D721Med (cell line): ENCODE data around the gene BRF1.

Experiments used
- DNase-seq: peaks from one replicate; pipeline ENCODE4 v3.0.0; 2011; ENCODE audit warnings: low spot score; ENCODE audit not compliant: insufficient read length
- FAIRE-seq: peaks from 2 replicates; lab custom pipeline; 2011; peaks lifted over from hg19 to GRCh38; lab: Jason Lieb, UNC
- TF ChIP-seq, protein P1 (sequence below): IDR thresholded peaks from 2 replicates; pipeline ENCODE4 v1.5.1; 2012; ENCODE audit warnings: mild to moderate bottlenecking, control low read depth; ENCODE audit not compliant: insufficient read depth; ENCODE audit errors: missing control alignments

BRF1 gene

GRCh38 chr14:105161309-105161708, 139.5 kb downstream of the BRF1 start:
- TF ChIP-seq, protein P1, sequence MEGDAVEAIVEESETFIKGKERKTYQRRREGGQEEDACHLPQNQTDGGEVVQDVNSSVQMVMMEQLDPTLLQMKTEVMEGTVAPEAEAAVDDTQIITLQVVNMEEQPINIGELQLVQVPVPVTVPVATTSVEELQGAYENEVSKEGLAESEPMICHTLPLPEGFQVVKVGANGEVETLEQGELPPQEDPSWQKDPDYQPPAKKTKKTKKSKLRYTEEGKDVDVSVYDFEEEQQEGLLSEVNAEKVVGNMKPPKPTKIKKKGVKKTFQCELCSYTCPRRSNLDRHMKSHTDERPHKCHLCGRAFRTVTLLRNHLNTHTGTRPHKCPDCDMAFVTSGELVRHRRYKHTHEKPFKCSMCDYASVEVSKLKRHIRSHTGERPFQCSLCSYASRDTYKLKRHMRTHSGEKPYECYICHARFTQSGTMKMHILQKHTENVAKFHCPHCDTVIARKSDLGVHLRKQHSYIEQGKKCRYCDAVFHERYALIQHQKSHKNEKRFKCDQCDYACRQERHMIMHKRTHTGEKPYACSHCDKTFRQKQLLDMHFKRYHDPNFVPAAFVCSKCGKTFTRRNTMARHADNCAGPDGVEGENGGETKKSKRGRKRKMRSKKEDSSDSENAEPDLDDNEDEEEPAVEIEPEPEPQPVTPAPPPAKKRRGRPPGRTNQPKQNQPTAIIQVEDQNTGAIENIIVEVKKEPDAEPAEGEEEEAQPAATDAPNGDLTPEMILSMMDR, result no peak
- no peak for DNase-seq
- FAIRE-seq, result no peak

GRCh38 chr14:105160776-105161175, 140.0 kb downstream of the BRF1 start:
- TF ChIP-seq, protein P1, result no peak
- no peak for FAIRE-seq
- DNase-seq, result no peak

- FAIRE-seq, result no peak
Observed at GRCh38 chr14:105159344-105159743, 141.5 kb downstream of the BRF1 start.

More at GRCh38 chr14:105159344-105159743, 141.5 kb downstream of the BRF1 start:
- DNase-seq, result no peak
- TF ChIP-seq, protein P1, result no peak
